A549 (cell line): ENCODE measurements around the gene PTPRG.

Experiments
- BHLHE40 ChIP-seq: IDR thresholded peaks from 2 replicates; pipeline ENCODE4 v1.6.1; 2012; ENCODE audit warnings: low read depth, low read length, inconsistent platforms
- EHMT2 ChIP-seq: fragments of 200-600 bp; sonication (generic); IDR thresholded peaks from 2 replicates; pipeline ENCODE4 v1.6.1; 2016; ENCODE audit warnings: antibody characterized with exemption, low read depth, mild to moderate bottlenecking, moderate library complexity
- EP300 ChIP-seq, 2 experiments: fragments of >200 bp; sonication (Bioruptor Twin); formaldehyde crosslinking; IDR thresholded peaks; 2 replicates in 1 of 2; 3 replicates in 1 of 2; pipeline ENCODE4 v1.6.1; 2016 to 2017
- JUN ChIP-seq, 2 experiments: fragments of >200 bp; sonication (Bioruptor Twin); formaldehyde crosslinking; IDR thresholded peaks; 2 replicates in 1 of 2; 3 replicates in 1 of 2; pipeline ENCODE4 v1.6.1; 2016 to 2017
- KDM1A ChIP-seq: fragments of 200-600 bp; sonication (generic); IDR thresholded peaks from 2 replicates; pipeline ENCODE4 v1.6.1; 2016; ENCODE audit warnings: low read depth, mild to moderate bottlenecking
- MAFK ChIP-seq: fragments of 450-650 bp; IDR thresholded peaks from 2 replicates; pipeline ENCODE4 v1.6.1; 2014; ENCODE audit not compliant: partially characterized antibody
- POLR2A ChIP-seq: IDR thresholded peaks from 2 replicates; pipeline ENCODE4 v1.6.1; 2012; ENCODE audit warnings: mild to moderate bottlenecking, low read length
- POLR2AphosphoS2 ChIP-seq: conservative IDR thresholded peaks from 2 replicates; pipeline ENCODE4 v1.6.1; 2012; ENCODE audit warnings: low read length, improper control_type of control experiment, inconsistent platforms
- RFX5 ChIP-seq: fragments of 450-650 bp; IDR thresholded peaks from 2 replicates; pipeline ENCODE4 v1.7.1; 2014; ENCODE audit warnings: antibody characterized with exemption, mild to moderate bottlenecking, moderate library complexity
- ZC3H11A ChIP-seq: fragments of 450-650 bp; IDR thresholded peaks from 2 replicates; pipeline ENCODE4 v1.6.1; 2014; ENCODE audit warnings: antibody characterized with exemption, mild to moderate bottlenecking
- TF ChIP-seq, protein P1 (sequence below): fragments of >200 bp; sonication (Bioruptor Twin); formaldehyde crosslinking; IDR thresholded peaks from 3 replicates; pipeline ENCODE4 v1.5.1; 2016
- TF ChIP-seq, protein P2 (sequence below): fragments of 450-650 bp; IDR thresholded peaks from 2 replicates; pipeline ENCODE4 v1.6.1; 2014; ENCODE audit warnings: antibody characterized with exemption
- TF ChIP-seq, protein P3 (sequence below): IDR thresholded peaks from 2 replicates; pipeline ENCODE4 v1.6.1; 2012
- TF ChIP-seq, protein P4 (sequence below): IDR thresholded peaks from 2 replicates; pipeline ENCODE4 v1.6.1; 2012; ENCODE audit warnings: low read depth, borderline replicate concordance

DNA sequence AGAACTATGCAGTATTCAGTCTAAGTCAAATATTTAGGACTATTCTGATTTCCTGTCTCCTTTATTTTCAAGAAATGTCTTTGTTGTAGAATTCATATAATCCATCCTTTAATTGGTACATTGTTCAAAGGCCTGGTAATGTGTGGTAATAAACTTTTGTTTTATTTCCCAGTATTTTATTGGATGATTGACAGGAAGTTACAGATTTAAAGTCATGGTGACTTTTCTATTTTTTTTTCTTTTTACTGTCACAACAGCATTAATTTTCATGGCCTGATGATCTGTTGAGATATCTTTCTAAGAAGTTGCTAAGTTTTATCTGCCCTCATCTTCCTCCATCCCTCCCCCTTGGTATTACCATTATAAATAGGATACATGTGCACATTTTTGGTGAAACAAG lies 161.7 kb downstream of the PTPRG start:
- no peak for TF ChIP-seq POLR2AphosphoS2
- TF ChIP-seq, protein P1, sequence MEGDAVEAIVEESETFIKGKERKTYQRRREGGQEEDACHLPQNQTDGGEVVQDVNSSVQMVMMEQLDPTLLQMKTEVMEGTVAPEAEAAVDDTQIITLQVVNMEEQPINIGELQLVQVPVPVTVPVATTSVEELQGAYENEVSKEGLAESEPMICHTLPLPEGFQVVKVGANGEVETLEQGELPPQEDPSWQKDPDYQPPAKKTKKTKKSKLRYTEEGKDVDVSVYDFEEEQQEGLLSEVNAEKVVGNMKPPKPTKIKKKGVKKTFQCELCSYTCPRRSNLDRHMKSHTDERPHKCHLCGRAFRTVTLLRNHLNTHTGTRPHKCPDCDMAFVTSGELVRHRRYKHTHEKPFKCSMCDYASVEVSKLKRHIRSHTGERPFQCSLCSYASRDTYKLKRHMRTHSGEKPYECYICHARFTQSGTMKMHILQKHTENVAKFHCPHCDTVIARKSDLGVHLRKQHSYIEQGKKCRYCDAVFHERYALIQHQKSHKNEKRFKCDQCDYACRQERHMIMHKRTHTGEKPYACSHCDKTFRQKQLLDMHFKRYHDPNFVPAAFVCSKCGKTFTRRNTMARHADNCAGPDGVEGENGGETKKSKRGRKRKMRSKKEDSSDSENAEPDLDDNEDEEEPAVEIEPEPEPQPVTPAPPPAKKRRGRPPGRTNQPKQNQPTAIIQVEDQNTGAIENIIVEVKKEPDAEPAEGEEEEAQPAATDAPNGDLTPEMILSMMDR = no peak
- TF ChIP-seq EP300 (IDR thresholded peaks at IDR 0.05) = no peak
- no peak for TF ChIP-seq KDM1A
- TF ChIP-seq POLR2A = no peak
- no peak for TF ChIP-seq RFX5
- TF ChIP-seq, protein P2, sequence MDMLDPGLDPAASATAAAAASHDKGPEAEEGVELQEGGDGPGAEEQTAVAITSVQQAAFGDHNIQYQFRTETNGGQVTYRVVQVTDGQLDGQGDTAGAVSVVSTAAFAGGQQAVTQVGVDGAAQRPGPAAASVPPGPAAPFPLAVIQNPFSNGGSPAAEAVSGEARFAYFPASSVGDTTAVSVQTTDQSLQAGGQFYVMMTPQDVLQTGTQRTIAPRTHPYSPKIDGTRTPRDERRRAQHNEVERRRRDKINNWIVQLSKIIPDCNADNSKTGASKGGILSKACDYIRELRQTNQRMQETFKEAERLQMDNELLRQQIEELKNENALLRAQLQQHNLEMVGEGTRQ = no peak
- TF ChIP-seq, protein P3, sequence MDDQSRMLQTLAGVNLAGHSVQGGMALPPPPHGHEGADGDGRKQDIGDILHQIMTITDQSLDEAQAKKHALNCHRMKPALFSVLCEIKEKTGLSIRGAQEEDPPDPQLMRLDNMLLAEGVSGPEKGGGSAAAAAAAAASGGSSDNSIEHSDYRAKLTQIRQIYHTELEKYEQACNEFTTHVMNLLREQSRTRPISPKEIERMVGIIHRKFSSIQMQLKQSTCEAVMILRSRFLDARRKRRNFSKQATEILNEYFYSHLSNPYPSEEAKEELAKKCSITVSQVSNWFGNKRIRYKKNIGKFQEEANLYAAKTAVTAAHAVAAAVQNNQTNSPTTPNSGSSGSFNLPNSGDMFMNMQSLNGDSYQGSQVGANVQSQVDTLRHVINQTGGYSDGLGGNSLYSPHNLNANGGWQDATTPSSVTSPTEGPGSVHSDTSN = no peak
- TF ChIP-seq EHMT2 = no peak
- no peak for TF ChIP-seq MAFK
- TF ChIP-seq BHLHE40 = no peak
- TF ChIP-seq, protein P4, sequence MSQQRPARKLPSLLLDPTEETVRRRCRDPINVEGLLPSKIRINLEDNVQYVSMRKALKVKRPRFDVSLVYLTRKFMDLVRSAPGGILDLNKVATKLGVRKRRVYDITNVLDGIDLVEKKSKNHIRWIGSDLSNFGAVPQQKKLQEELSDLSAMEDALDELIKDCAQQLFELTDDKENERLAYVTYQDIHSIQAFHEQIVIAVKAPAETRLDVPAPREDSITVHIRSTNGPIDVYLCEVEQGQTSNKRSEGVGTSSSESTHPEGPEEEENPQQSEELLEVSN = no peak
- no peak for TF ChIP-seq ZC3H11A
- TF ChIP-seq JUN (IDR thresholded peaks at IDR 0.05) = no peak
